ENCODE measurements around the gene CLPX.

The CLPX gene

DNA sequence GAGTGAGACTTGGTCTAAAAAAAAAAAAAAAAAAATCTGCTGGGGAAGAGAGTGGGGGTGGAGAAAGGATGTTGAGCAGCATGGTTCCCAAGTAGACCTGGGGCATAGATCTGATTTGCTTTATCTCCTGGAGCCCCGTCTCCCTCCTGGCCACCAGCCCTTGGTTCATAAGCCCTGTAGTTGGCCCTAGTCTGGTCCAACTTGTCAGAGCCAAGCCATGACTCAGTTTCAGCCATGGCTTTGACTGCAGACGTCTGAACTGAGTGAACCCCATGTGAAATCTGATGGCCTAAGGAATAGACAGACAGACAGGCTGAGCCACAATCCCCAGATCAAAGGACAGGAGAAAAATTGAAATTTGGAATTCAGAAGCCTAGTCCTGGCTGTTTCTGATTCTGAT lies 28.1 kb upstream of the CLPX start:
- Histone ChIP-seq H3K9me2 (replicated peaks; ENCODE audit: low read depth, low read length) (no peaks in the 10 kb centered on the region), H3K9me3 (ENCODE audit: insufficient read depth, low read depth, low read length) (no peaks in the 10 kb centered on the region), H2AFZ (ENCODE audit: low read length) (no peak overlapping the region), H3K4me1 (ENCODE audit: insufficient read depth, low read length, poor library complexity, severe bottlenecking) (no peaks in the 10 kb centered on the region), H3K4me2 (ENCODE audit: low read depth, low read length, poor library complexity, severe bottlenecking) (no peak overlapping the region), H3K27me3 (ENCODE audit: insufficient read depth, low read length, poor library complexity, severe bottlenecking) (no peaks in the 10 kb centered on the region), H3F3A (ENCODE audit: low read depth) (no peaks in the 10 kb centered on the region), H3K36me3 (ENCODE audit: insufficient read depth, low read length) (no peaks in the 10 kb centered on the region), H3K79me2 (ENCODE audit: insufficient read depth, low read length) (no peaks in the 10 kb centered on the region), H4K20me1 (ENCODE audit: insufficient read depth, low read length, poor library complexity, severe bottlenecking) (no peaks in the 10 kb centered on the region), H3K4me3 (ENCODE audit: low read length, poor library complexity, severe bottlenecking) (no peak overlapping the region), H3K9ac (ENCODE audit: low read depth, low read length, poor library complexity, severe bottlenecking) (no peak overlapping the region)
- TF ChIP-seq, protein P1, sequence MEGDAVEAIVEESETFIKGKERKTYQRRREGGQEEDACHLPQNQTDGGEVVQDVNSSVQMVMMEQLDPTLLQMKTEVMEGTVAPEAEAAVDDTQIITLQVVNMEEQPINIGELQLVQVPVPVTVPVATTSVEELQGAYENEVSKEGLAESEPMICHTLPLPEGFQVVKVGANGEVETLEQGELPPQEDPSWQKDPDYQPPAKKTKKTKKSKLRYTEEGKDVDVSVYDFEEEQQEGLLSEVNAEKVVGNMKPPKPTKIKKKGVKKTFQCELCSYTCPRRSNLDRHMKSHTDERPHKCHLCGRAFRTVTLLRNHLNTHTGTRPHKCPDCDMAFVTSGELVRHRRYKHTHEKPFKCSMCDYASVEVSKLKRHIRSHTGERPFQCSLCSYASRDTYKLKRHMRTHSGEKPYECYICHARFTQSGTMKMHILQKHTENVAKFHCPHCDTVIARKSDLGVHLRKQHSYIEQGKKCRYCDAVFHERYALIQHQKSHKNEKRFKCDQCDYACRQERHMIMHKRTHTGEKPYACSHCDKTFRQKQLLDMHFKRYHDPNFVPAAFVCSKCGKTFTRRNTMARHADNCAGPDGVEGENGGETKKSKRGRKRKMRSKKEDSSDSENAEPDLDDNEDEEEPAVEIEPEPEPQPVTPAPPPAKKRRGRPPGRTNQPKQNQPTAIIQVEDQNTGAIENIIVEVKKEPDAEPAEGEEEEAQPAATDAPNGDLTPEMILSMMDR (conservative IDR thresholded peaks at IDR 0.05; ENCODE audit: low read length) = no peak
- no peak for TF ChIP-seq EZH2phosphoT487 (IDR thresholded peaks at IDR 0.05; ENCODE audit: borderline replicate concordance)

GRCh38 chr15:65212097-65212496 lies 27.0 kb upstream of the CLPX start:
- no peaks in the 10 kb centered on the region for H3K9me2 ChIP-seq (replicated peaks; ENCODE audit: low read depth, low read length)
- no peaks in the 10 kb centered on the region for H3F3A ChIP-seq (ENCODE audit: low read depth)
- H3K4me3 ChIP-seq (ENCODE audit: low read length, poor library complexity, severe bottlenecking) = no peak overlapping the region
- H3K4me1 ChIP-seq (ENCODE audit: insufficient read depth, low read length, poor library complexity, severe bottlenecking) = no peaks in the 10 kb centered on the region
- TF ChIP-seq, protein P1 (conservative IDR thresholded peaks at IDR 0.05; ENCODE audit: low read length) = peak; percentile 88
- TF ChIP-seq EZH2phosphoT487 (IDR thresholded peaks at IDR 0.05; ENCODE audit: borderline replicate concordance) = no peak
- no peaks in the 10 kb centered on the region for H3K36me3 ChIP-seq (ENCODE audit: insufficient read depth, low read length)
- no peak overlapping the region for H3K4me2 ChIP-seq (ENCODE audit: low read depth, low read length, poor library complexity, severe bottlenecking)
- H3K79me2 ChIP-seq (ENCODE audit: insufficient read depth, low read length) = no peaks in the 10 kb centered on the region
- no peak overlapping the region for H3K9ac ChIP-seq (ENCODE audit: low read depth, low read length, poor library complexity, severe bottlenecking)
- H3K9me3 ChIP-seq (ENCODE audit: insufficient read depth, low read depth, low read length) = no peaks in the 10 kb centered on the region
- H2AFZ ChIP-seq (ENCODE audit: low read length) = 0 out of 2 replicates have a peak overlapping the region, but pooled peaks have one; percentile 13
- no peaks in the 10 kb centered on the region for H4K20me1 ChIP-seq (ENCODE audit: insufficient read depth, low read length, poor library complexity, severe bottlenecking)
- H3K27me3 ChIP-seq (ENCODE audit: insufficient read depth, low read length, poor library complexity, severe bottlenecking) = no peaks in the 10 kb centered on the region

DNA sequence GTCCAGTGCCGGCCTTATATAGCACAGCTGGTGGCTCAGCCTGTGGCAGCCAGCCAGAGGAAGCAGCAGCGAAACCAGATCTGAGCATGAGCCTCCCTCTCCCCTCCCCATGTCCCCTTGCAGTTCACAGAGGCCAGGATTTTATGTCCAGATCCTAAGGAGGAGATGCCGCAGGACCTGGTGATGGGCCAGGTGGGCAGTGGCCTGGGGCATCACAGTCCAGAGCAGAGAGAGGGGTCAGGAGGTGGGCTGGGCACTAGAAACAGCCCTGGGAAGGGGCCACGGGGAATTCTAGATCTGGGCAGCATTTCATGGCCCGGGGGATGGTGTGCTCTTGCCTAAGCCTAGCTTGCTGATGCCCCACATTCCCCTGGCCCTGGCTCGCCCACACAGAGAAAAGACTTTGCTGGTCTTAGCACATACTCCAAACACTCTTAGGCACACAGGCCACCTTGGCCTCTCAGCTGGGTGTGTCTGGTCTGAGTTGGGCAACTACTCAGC lies 26.4 kb upstream of the CLPX start:
- H3K36me3 ChIP-seq (ENCODE audit: insufficient read depth, low read length) = no peaks in the 10 kb centered on the region
- H4K20me1 ChIP-seq (ENCODE audit: insufficient read depth, low read length, poor library complexity, severe bottlenecking) = no peaks in the 10 kb centered on the region
- no peak overlapping the region for H3K4me3 ChIP-seq (ENCODE audit: low read length, poor library complexity, severe bottlenecking)
- H3K9ac ChIP-seq (ENCODE audit: low read depth, low read length, poor library complexity, severe bottlenecking) = no peak overlapping the region
- no peaks in the 10 kb centered on the region for H3K79me2 ChIP-seq (ENCODE audit: insufficient read depth, low read length)
- H3K9me3 ChIP-seq (ENCODE audit: insufficient read depth, low read depth, low read length) = no peaks in the 10 kb centered on the region
- TF ChIP-seq EZH2phosphoT487 (IDR thresholded peaks at IDR 0.05; ENCODE audit: borderline replicate concordance) = no peak
- TF ChIP-seq, protein P1 (conservative IDR thresholded peaks at IDR 0.05; ENCODE audit: low read length) = no peak
- no peaks in the 10 kb centered on the region for H3K4me1 ChIP-seq (ENCODE audit: insufficient read depth, low read length, poor library complexity, severe bottlenecking)
- no peaks in the 10 kb centered on the region for H3F3A ChIP-seq (ENCODE audit: low read depth)
- no peaks in the 10 kb centered on the region for H3K27me3 ChIP-seq (ENCODE audit: insufficient read depth, low read length, poor library complexity, severe bottlenecking)
- no peak overlapping the region for H2AFZ ChIP-seq (ENCODE audit: low read length)
- no peaks in the 10 kb centered on the region for H3K9me2 ChIP-seq (replicated peaks; ENCODE audit: low read depth, low read length)
- no peak overlapping the region for H3K4me2 ChIP-seq (ENCODE audit: low read depth, low read length, poor library complexity, severe bottlenecking)
